Dendritic cell treated with granulocyte-macrophage colony-stimulating factor and Interleukin-4, amounts not matched to agents 40 ng/mL and 50 ng/mL, for 4 days (primary cell): ENCODE measurements around the gene ERBB4.

Experiments used
- H3K27ac Mint-ChIP-seq: one replicate; pipeline ENCODE4 v1.8.0; 2022; ENCODE audit warnings: mild to moderate bottlenecking, mixed read lengths
- H3K27me3 Mint-ChIP-seq: one replicate; pipeline ENCODE4 v1.8.0; 2022; ENCODE audit warnings: mild to moderate bottlenecking, mixed read lengths
- H3K36me3 Mint-ChIP-seq: one replicate; pipeline ENCODE4 v1.8.0; 2022; ENCODE audit warnings: low read depth, mixed read lengths
- H3K4me1 Mint-ChIP-seq: one replicate; pipeline ENCODE4 v1.8.0; 2022; ENCODE audit warnings: low read depth, mixed read lengths
- H3K4me3 Mint-ChIP-seq: one replicate; pipeline ENCODE4 v1.8.0; 2022; ENCODE audit warnings: mild to moderate bottlenecking, moderate library complexity, mixed read lengths
- H3K9me3 Mint-ChIP-seq: one replicate; pipeline ENCODE4 v1.8.0; 2022; ENCODE audit warnings: mixed read lengths
- intact Hi-C: fragments of 100-400 bp; cut with micrococcal nuclease; formaldehyde crosslinking; loops from one replicate; pipeline ENCODE4 v1.15.0; 2022

The ERBB4 gene

DNA sequence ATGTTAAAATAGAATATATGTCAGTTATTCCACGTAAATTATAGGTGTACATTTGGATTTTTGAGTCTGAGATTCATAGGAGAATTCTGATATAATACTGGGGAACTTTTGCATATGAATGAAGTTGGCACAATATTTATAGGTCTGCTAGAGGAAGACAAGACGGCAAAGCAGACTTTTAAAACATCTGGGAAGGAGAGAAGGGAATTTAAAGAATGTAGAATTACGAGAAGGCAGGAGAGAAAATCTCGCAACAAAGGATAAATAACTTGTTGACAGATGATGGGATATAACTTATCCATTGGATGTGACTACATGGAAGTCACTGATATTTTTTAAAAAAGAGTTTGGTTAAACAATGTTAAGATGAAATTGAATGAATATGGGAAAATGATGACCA is 615.6 kb downstream of the ERBB4 start:
- H3K9me3 Mint-ChIP-seq = no peaks in the 10 kb centered on the region
- H3K27me3 Mint-ChIP-seq = no peaks in the 10 kb centered on the region
- H3K4me1 Mint-ChIP-seq = no peaks in the 10 kb centered on the region
- no peaks in the 10 kb centered on the region for H3K36me3 Mint-ChIP-seq
- H3K27ac Mint-ChIP-seq = no peak overlapping the region
- intact Hi-C loops = no loop called here
- no peak overlapping the region for H3K4me3 Mint-ChIP-seq

DNA sequence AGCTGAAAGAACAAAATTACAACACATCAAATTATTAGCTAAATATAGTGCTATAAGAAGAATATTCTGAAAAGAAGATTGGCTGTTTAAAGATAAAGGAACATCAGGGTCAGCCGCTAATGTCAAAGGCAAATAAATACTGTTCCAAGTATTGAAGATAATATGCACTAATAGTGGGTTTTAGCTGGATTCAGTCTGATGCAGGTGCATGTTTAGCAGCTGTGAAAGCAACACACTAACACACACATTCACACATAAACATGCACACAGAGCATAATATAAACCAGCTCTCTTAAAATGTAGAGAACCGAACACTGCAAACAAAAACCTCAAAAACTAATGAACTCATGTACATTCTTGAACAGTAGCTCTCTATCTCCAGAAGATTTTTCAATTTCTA is 634.6 kb downstream of the ERBB4 start:
- no peaks in the 10 kb centered on the region for H3K27me3 Mint-ChIP-seq
- H3K4me3 Mint-ChIP-seq = no peak overlapping the region
- no peaks in the 10 kb centered on the region for H3K36me3 Mint-ChIP-seq
- H3K9me3 Mint-ChIP-seq = no peaks in the 10 kb centered on the region
- no peaks in the 10 kb centered on the region for H3K4me1 Mint-ChIP-seq
- no peak overlapping the region for H3K27ac Mint-ChIP-seq
- intact Hi-C loops = no loop called here

DNA sequence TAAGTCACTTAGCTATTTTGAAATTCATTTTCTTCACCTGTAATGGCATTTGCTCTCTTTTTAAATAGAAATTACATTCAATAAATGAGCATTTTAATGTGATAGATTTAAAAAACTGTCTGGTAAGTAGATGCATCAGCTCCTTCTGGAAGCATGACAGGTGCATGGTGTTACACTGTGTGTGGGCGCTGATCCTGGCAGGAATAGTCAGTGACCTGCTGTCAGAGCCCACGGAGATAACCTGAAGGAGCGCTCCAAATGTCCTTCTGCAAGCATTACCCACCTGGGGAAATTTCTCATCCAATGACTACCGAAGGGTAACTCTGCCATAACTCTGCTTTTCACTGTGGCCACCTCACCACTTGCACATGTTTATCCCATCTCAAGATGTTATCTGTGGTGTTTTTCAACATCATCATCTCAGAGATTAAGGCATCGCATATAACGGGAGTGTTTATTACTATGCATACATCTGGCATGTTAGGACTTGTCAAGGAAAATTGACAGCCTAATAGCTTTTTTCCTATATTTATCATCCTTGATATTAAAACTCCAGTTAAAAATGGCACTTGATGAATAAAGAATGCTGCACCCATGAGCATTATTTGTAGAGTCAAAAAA is 637.3 kb downstream of the ERBB4 start:
- Mint-ChIP-seq H3K4me1 (no peaks in the 10 kb centered on the region), H3K4me3 (no peak overlapping the region), H3K9me3 (no peaks in the 10 kb centered on the region), H3K27me3 (no peaks in the 10 kb centered on the region), H3K27ac (no peak overlapping the region), H3K36me3 (no peaks in the 10 kb centered on the region)
- intact Hi-C loops = no loop called here

DNA sequence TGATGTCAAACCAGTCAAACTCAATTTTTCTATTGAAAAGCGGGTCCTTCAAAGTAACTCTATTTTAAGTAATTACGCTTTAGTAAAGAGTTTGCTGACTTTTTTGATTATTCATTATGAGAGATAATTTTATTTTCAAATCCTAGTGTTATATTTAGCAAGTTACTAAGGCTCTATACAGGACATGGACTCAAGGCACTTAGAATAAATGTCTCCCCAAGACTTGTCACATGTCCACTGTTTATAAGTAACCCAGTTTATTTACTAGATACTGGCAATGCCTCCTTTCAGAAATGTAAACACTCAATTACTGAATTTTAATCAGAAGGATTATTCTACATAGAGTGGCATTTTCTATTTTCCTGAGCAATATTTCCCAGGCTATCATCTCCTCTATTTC is 638.1 kb downstream of the ERBB4 start:
- H3K4me3 Mint-ChIP-seq = no peak overlapping the region
- no peaks in the 10 kb centered on the region for H3K36me3 Mint-ChIP-seq
- no peak overlapping the region for H3K27ac Mint-ChIP-seq
- intact Hi-C loops = no loop called here
- H3K27me3 Mint-ChIP-seq = no peaks in the 10 kb centered on the region
- no peaks in the 10 kb centered on the region for H3K9me3 Mint-ChIP-seq
- no peaks in the 10 kb centered on the region for H3K4me1 Mint-ChIP-seq

DNA sequence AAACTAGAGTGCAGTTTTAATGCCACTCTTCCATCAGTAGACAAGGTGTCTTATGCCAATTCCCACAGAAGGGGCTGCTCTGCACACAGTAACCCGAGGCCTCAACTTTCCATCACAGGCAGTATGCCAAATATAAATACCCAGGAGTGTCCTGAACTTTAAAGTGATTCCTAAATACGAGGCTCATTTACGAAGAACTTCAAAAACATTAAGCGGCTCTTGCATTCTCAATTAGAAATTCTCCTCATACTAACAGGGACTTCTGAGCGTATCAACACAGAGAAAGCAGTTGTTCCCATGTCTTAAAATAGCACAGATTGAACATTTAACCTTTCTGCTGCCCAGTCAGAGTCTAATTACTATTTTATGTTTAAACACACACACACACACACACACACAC is 638.6 kb downstream of the ERBB4 start:
- no peak overlapping the region for H3K4me3 Mint-ChIP-seq
- intact Hi-C loops = no loop called here
- no peaks in the 10 kb centered on the region for H3K9me3 Mint-ChIP-seq
- no peaks in the 10 kb centered on the region for H3K36me3 Mint-ChIP-seq
- H3K27me3 Mint-ChIP-seq = no peaks in the 10 kb centered on the region
- H3K27ac Mint-ChIP-seq = no peak overlapping the region
- no peaks in the 10 kb centered on the region for H3K4me1 Mint-ChIP-seq

DNA sequence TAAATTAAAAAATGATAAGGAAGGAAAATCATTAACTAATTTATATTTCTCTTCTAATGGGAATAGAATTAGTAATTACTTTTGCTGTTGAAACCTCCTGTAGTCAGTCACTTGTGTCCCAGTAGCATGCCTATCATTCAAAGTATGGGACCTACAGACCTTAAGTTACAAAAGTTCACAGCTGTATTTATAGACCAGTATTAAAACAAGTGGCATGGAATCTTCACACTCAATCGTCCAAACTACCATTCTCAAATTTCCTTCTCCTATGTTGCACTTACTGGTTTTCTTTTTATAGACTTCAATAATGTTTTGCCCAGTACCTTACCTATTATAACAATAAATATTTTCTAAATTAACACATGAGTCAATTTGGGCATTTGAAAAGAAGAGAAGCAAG is 639.9 kb downstream of the ERBB4 start:
- H3K4me1 Mint-ChIP-seq = no peaks in the 10 kb centered on the region

DNA sequence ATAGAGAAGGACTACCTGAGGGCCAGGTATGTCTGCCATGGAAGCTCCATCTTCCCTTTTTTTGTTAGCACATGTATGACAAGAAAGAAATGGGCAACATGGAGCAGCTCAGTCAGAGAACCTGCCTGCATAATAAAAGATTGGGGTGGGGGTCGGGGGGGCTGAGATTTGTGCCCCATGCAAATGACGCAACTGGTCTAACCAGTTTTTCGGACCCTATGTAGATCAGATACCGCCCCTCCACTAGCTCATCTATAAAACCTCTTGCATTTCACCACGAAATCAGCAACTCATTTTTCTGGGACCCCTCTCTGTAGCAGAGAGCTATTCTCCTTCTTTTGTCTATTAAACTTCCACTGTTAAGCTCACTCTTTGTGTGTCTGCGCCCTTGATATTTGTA is 657.2 kb downstream of the ERBB4 start:
- no peaks in the 10 kb centered on the region for H3K4me1 Mint-ChIP-seq
- no peak overlapping the region for H3K27ac Mint-ChIP-seq
- no peaks in the 10 kb centered on the region for H3K9me3 Mint-ChIP-seq
- no peak overlapping the region for H3K4me3 Mint-ChIP-seq
- no peaks in the 10 kb centered on the region for H3K27me3 Mint-ChIP-seq
- intact Hi-C loops = no loop called here
- no peaks in the 10 kb centered on the region for H3K36me3 Mint-ChIP-seq

More for the DNA sequence above, 639.9 kb downstream of the ERBB4 start:
- H3K4me3 Mint-ChIP-seq = no peak overlapping the region
- H3K27me3 Mint-ChIP-seq = no peaks in the 10 kb centered on the region
- H3K36me3 Mint-ChIP-seq = no peaks in the 10 kb centered on the region
- peaks cover 7% of the 10 kb centered on the region for H3K9me3 Mint-ChIP-seq
- intact Hi-C loops = no loop called here
- H3K27ac Mint-ChIP-seq = no peak overlapping the region

DNA sequence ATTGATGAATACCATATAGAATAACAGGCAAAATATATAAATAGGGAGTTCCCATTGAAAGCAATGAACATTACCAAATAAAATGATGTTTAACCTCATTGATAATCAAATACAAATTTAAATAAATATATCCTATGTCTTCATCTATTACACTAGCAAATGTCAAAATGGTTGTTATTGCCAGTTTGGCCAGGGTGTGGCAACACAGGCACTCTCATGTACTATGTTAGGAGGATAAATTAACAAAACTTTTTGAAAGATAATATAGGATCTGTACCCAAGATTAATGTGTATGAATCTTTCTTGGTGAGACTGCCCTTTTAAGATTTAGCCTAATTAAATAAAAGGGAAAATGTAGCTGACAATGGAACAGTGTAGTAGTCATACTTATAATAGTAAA is 659.3 kb downstream of the ERBB4 start:
- no peak overlapping the region for H3K27ac Mint-ChIP-seq
- H3K4me3 Mint-ChIP-seq = no peak overlapping the region
- no peaks in the 10 kb centered on the region for H3K27me3 Mint-ChIP-seq
- H3K9me3 Mint-ChIP-seq = no peaks in the 10 kb centered on the region
- intact Hi-C loops = no loop called here
- no peaks in the 10 kb centered on the region for H3K36me3 Mint-ChIP-seq
- H3K4me1 Mint-ChIP-seq = no peaks in the 10 kb centered on the region

DNA sequence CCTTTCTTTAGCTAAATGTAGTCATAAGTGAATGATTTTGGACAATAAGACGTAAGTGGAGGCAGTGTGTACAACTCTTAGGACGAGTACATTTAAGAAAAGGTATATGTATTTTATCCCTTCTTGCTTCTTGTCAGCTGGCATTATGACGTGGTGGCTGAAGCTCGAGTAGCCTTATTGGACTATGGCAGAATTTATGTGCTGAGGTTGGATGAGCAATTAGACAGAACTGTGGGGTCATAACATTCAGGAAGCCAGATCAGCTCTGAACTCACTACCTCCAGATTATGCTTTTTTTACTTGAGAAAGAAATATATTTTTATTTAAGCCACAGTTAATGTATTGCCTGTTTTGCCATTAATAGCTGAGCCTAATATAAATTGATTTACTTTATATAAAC is 661.5 kb downstream of the ERBB4 start:
- Mint-ChIP-seq H3K4me3 (no peak overlapping the region), H3K36me3 (no peaks in the 10 kb centered on the region), H3K27me3 (no peaks in the 10 kb centered on the region), H3K4me1 (no peaks in the 10 kb centered on the region), H3K27ac (no peak overlapping the region), H3K9me3 (no peaks in the 10 kb centered on the region)
- intact Hi-C loops = no loop called here

DNA sequence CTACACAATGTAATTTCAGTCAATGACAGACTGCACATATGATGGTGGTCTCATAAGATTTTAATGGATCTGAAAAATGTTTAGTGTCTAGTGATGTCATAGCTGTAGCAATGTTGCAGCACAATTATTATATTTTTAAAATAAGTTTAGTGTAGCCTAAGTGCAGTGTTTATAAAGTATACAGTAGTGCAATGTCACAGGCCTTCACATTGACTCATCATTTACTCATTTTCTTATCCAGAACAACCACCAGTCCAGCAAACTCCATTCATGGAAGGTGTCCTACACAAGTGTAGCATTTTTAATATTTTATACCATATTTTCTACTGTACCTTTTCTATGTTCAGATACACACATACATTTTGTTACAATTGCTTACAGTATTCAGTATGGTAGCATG is 663.1 kb downstream of the ERBB4 start:
- no peaks in the 10 kb centered on the region for H3K4me1 Mint-ChIP-seq
- no peaks in the 10 kb centered on the region for H3K36me3 Mint-ChIP-seq
- intact Hi-C loops = no loop called here
- H3K9me3 Mint-ChIP-seq = no peaks in the 10 kb centered on the region
- no peak overlapping the region for H3K4me3 Mint-ChIP-seq
- H3K27me3 Mint-ChIP-seq = no peaks in the 10 kb centered on the region
- H3K27ac Mint-ChIP-seq = no peak overlapping the region

DNA sequence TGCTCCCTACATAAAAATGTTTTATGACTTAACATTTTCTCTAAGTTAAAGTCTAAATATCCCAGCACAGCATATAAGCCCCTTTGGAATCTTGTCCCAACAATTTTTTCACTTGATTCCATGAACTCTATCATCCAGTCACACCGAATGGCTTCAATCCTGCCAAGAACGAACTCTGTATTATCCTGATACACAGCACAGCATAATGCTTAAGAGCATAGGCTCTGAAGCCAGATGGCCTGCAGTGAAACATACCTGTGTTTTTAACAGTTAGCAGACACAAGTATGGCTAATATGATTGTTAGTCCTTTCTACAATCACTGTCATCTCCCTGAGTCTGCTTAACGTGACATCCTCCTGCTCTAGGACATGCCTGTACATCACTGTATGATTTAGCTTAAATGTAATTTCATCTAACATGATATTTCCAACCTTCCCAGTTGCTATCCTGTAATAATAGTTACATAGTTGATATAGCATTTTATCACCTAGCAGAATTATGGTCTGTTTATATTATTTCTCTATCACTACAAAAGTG is 669.5 kb downstream of the ERBB4 start:
- H3K9me3 Mint-ChIP-seq = peaks cover 4% of the 10 kb centered on the region
- H3K36me3 Mint-ChIP-seq = no peaks in the 10 kb centered on the region
- intact Hi-C loops = no loop called here
- H3K27ac Mint-ChIP-seq = no peak overlapping the region
- H3K4me3 Mint-ChIP-seq = no peak overlapping the region
- H3K27me3 Mint-ChIP-seq = no peaks in the 10 kb centered on the region
- no peaks in the 10 kb centered on the region for H3K4me1 Mint-ChIP-seq

DNA sequence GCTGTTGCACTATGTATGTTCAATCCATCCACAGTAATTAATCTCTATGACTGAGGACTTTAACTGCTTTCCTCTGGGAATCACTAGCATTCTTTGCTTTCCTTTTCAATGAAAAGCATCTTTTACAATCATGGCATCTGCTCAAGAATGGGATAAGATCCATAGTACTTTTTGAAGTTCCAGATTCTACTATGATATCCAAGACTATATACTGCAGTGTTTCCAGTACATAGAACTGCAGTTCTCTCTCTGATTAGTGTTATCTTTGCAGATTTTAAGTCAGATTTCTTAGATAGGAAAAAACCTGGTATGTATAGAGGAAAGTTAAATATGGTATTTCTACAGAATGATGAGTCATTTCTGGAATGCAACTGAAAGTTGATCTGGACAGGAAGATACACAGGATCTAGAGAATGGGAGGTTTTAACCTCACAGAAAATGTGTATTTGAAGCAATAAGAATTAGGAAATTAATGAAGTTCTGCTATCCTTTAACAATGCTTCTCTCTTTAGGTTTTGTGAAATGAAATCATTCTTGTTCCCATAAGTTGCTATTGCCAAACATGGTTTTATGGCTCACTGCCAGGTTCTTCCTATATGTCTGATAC is 670.7 kb downstream of the ERBB4 start:
- intact Hi-C loops = no loop called here
- H3K4me3 Mint-ChIP-seq = no peak overlapping the region
- no peaks in the 10 kb centered on the region for H3K27me3 Mint-ChIP-seq
- H3K27ac Mint-ChIP-seq = no peak overlapping the region
- H3K4me1 Mint-ChIP-seq = no peaks in the 10 kb centered on the region
- no peaks in the 10 kb centered on the region for H3K36me3 Mint-ChIP-seq
- peaks cover 12% of the 10 kb centered on the region for H3K9me3 Mint-ChIP-seq

DNA sequence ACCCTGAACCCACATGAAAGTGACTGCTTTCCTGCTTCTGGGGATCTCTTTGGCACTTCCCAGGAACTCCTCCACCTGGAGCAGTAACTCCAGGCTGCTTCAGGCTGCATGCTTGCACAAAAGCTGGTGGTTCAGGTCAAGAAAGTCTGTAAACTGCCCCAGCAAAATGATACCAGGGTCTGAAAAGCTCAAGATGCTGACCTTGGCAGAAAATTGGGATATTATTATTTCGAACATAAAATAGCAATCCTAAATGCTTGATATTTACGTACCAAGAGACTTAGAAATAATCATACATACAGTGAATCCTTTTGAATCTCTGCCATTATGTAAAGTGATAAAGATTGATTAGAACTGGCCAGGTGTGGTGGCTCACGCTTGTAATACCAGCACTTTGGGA is 674.3 kb downstream of the ERBB4 start:
- intact Hi-C loops = no loop called here
- Mint-ChIP-seq H3K4me1 (no peaks in the 10 kb centered on the region), H3K27me3 (no peaks in the 10 kb centered on the region), H3K36me3 (no peaks in the 10 kb centered on the region), H3K4me3 (no peak overlapping the region), H3K27ac (no peak overlapping the region), H3K9me3 (peaks cover 15% of the 10 kb centered on the region)

DNA sequence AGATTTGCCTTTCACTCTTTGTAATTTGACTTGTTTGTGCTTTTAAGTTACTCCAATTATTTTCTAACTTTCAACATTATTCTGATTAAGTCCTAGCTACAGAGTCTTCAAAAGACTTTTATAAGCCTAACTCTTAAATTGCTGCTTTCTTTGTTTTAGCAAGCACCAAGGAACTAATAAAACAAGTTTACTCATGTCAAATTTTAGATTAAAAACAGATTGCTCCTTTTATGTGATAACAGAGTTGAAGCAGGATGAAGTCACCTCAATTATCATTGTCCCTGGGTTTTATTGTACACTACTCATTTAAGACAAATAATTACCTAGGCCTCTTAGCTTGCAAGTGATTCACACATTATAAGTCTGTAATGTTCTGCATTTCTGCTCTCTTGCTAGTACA is 678.4 kb downstream of the ERBB4 start:
- Mint-ChIP-seq H3K27ac (no peak overlapping the region), H3K4me3 (no peak overlapping the region), H3K36me3 (no peaks in the 10 kb centered on the region), H3K27me3 (no peaks in the 10 kb centered on the region), H3K4me1 (no peaks in the 10 kb centered on the region), H3K9me3 (peaks cover 15% of the 10 kb centered on the region)
- intact Hi-C loops = no loop called here

DNA sequence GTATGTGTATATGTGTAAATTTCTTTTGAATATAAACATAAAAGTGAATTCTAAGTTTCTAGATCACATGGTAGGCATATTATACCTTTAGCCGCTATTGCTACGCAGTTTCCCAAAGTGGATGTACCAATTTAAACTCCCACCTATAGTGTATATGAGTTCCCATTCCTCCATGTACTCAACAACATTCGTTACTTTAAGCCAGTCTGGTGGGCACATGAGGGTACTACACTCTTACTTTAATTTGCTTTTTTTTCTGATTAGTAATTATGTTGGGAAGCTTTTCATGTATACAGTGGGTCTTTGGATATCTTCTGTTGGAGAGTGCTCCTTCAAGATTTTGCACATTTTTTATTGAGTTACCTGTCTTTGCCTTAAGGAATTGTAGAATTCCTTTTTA is 683.8 kb downstream of the ERBB4 start:
- H3K9me3 Mint-ChIP-seq = no peaks in the 10 kb centered on the region
- H3K27me3 Mint-ChIP-seq = no peaks in the 10 kb centered on the region
- H3K4me3 Mint-ChIP-seq = no peak overlapping the region
- H3K27ac Mint-ChIP-seq = no peak overlapping the region
- no peaks in the 10 kb centered on the region for H3K36me3 Mint-ChIP-seq
- H3K4me1 Mint-ChIP-seq = no peaks in the 10 kb centered on the region
- intact Hi-C loops = no loop called here
